GM08714 (cell line): ENCODE data around the gene MICAL2.

Experiments used
- H3K4me3 ChIP-seq: fragments of 200-500 bp; sonication (Bioruptor generic); 2 replicates; pipeline ENCODE4 v1.5.1; 2014; ENCODE audit warnings: mild to moderate bottlenecking, low read length, inconsistent platforms
- ZNF274 ChIP-seq: IDR thresholded peaks from 2 replicates; pipeline ENCODE4 v1.6.1; 2012; ENCODE audit warnings: mild to moderate bottlenecking, low read depth, low read length

The MICAL2 gene

DNA sequence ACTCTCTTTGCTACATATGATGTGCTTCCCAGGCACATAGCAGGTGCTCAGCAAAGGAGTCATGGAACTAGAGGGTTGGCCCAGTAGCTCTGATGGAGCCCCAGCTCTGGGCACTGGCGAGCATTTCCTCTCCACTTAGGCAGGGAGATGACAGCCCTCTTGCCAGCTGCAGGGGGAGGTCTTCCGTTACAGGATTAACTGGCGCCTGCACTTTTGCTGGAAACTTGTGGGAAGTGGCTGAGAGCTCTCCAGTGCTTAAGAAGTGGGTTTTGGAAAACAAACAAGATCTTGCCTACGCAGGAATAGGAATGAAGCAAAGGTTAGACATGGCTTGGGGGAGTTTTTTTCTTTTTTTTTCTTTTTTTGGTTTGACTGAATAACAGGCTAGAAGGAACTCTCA lies 75.5 kb downstream of the MICAL2 start:
- H3K4me3 ChIP-seq: no peak overlapping the region

DNA sequence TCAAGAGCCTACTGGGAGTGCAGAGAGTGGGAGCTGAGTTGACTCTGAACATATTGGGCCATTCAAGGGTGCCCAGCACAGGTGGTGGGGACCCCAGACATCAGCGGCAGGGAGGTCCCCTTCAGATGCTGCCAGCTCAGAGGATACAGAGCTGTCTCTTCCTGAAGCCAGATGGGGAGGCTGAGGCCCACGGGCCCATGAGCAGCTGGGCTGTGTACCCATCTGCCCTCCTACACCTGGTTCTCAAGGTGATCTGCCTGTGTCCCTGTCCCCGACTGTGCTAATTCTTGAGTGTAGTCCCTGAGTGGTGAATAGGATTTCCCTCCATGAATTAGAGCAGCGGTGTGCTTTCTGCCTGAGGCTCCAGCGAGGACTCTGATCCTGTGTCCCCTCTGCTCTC lies 76.3 kb downstream of the MICAL2 start:
- no peak for TF ChIP-seq ZNF274
- no peak overlapping the region for H3K4me3 ChIP-seq

More for the DNA sequence above, 75.5 kb downstream of the MICAL2 start:
- TF ChIP-seq ZNF274: no peak

DNA sequence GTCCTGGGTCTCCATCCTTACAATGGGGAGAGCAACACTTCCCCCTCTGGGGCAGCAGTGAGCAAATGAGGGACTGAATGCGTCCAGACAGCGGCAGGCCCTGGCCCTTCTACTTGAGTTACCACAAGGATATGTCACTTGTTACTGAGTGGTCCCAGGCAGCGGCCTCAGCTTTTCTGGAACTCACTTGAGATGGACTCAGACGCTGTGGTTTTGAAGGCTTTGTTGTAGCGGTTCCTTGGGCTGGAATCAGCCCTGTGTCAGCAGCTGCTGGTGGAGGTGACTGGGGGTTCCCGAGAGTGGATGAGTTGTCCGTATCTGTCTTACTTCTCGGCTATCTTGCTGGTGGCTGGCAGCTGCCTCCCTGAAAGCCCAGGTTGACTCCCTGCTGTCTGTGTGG lies 77.0 kb downstream of the MICAL2 start:
- no peak overlapping the region for H3K4me3 ChIP-seq
- TF ChIP-seq ZNF274: no peak

DNA sequence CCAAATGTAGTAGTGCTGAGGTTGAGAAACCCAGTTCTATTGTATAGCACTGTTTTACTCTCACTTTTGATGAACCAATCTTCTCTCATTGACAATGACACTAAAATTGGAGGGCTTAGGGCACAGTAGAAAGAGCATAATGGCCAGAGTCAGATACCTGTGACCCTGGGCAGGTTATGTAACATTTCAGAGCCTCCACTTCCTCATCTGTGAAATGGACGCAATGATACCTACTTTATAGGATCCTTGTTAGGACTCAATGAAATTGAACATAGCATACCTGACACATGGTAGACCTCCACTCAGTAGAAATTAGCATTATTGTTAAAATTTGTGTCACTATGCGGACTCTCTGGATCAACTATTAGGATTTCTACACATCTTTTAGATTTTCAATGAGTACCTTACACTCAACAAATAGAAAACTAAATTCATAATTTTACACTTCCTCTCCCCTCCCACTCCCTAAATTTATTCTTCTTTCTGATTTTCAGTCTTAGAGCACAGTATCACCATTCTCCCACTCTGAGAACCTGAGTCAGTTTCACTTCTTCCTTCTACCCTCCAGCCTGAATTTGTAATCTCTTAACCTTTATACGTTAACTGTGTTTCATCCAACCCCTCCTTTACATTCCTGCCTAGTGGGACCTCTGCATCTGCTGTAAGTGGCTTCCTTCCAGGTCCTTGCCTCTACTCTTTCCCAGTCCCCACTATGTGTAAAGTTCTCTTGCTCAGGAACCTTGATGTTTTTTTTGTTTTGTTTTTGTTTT lies 78.3 kb downstream of the MICAL2 start:
- no peak overlapping the region for H3K4me3 ChIP-seq
- TF ChIP-seq ZNF274: no peak

DNA sequence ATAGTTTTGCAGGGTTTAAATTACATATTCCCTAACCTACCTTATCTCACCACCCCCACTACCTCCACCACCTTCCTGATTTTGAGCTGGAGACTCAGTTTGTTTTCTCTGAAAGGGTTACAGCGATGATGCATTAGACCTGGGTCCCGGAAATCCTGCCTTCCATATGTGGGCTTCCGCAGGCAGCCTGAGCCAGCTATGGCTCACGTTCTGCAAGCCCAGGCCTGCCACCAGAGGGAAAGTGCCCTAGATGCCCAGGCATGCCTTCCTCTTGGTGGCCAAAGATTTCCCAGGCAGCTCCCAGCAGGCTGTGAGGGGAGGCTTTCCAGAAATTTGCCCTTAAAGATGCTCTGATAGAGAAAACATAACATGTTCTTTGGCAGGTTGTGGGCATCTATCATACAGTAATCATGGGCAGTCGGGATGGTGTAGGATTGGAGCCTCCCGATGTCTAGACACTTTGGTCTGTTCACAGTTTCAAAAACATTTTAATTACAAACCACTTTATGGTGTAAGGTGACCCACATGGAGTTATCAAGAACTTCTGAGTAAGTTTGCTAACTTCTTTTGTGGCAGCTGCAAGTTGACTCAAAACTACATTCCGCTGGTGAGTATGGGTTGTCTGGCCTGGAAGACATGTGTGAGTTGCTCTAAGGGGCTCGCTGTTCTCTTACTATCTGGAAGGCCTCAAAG lies 79.3 kb downstream of the MICAL2 start:
- no peak overlapping the region for H3K4me3 ChIP-seq
- no peak for TF ChIP-seq ZNF274

DNA sequence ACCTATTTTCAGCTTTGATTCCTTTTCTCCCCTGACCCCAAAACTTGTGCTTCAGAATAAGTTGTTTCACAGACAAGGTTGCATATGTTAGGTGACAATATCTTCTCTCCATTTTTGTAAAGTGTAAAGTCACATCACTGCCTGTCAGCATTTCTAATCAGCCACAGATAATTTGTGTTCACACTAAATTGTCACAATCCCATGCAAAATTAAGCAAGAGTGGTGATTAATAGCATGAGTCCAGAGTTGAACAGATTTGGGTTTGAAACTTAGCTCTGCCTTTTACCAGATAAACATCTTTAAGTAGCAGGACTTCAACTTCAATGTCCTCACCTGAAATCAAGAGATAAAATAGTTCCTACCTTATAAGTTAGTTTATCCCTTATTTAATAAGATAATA lies 80.1 kb downstream of the MICAL2 start:
- no peak overlapping the region for H3K4me3 ChIP-seq
- no peak for TF ChIP-seq ZNF274

DNA sequence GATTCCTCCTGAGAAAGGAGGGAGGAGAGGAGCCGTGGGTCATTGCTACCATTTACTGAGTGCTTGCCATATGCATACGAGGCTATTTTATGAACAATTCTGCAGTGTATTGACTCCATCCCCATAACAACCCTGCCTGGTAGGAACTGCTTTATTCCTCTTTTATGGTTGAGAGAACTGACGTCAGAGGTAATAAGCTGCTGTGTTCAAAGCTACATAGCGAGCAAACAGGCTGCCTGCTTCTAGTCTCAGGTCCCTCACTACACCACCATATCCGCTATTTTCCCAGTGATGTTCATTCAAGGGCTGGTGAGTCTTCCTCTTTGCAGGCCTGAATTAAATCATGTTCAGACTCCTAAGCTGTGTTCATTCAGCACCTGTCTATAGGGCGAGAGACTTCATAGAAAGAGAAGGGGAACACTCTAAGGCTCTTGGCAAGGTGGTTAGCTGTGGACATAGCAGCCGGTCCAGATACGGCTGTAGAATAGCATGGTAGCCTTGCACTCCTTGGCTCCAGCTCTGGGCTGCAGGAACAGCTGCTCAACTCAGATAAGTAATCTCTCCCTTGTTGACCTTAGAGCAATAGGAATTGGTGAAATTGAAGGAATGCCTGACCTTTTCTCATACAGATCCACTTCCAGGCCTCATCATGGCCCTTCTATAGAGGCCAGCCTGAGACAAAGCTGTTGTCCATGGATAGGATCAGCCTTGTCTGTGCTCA lies 82.6 kb downstream of the MICAL2 start:
- TF ChIP-seq ZNF274: no peak
- no peak overlapping the region for H3K4me3 ChIP-seq

DNA sequence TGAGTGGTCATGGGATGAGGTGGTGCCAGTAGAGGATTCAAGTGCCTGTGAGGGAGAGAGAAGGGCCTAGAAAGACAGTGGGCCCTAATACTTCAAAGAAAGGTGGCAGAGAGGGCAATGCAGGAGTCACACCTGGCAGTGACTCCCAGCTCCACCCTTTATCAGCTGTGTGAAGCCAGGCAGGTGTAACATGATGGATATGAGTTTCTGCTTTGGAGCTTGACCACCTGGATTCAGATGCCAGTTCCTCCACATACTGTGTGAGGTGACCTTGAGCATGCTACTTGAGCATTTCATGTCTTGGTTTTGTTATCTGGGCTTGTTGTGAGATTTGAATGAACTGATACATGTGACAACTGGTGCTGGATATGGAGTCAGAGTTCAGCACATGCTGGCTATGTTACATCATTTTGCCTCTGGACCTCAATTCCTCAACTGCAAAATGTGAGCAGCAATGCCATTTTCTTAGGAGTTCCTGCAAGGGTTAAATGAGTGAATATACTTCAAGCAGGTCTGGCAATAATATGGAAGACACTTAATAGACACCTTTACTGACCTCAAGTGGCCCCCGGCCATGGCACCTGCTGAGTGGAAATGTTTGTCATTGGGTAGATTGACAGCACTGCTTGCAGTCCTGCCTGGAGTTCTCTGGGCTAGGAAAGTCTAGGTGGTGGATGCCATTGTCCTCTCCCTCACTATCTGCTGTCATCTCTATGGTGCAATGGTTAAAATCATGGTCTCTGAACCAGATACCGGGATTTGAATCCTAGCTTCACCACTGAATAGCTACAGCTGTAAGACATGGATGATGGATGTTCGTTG lies 83.3 kb downstream of the MICAL2 start:
- TF ChIP-seq ZNF274: no peak
- no peak overlapping the region for H3K4me3 ChIP-seq

DNA sequence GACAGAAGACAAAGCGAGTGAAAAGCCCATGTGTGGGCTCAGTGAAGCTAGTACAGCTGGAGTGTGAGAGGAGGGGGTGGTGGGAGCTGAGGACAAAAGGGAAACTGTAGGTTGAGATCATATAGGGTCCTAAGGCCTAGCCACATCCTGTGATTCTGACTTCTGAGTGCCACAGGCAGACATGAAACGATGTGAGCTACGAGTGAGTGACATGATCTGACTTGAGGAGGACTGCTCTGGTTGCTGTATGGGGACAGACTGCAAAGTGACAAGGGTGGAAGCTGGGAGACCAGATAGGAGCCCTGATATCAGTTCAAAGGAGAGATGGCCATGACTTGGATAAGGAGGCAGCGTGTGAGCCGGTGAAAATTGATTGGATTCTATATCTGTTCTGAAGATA lies 85.4 kb downstream of the MICAL2 start:
- H3K4me3 ChIP-seq: no peak overlapping the region; the same call in 1 of the 2 replicates
- no peak for TF ChIP-seq ZNF274

DNA sequence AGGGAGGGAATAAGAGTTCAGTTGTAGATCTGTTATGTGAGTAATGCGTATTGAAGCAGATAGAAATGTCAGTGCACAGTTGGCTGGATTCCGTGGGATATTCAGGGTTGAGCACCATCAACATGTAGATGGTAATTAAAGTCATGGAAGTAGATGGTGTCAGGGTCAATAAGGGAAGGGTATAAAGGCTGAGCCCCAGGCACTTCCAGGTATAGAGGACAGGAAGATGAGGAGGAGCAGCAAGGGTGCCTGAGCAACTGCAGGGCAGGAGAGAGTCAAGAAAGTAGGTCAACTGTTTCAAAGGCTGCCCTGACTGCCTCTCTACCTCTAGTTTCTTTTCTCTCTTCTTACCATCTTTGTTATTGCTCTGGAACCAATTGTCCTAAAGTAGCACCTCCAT lies 85.9 kb downstream of the MICAL2 start:
- no peak overlapping the region; the same call in 1 of the 2 replicates for H3K4me3 ChIP-seq
- TF ChIP-seq ZNF274: no peak

DNA sequence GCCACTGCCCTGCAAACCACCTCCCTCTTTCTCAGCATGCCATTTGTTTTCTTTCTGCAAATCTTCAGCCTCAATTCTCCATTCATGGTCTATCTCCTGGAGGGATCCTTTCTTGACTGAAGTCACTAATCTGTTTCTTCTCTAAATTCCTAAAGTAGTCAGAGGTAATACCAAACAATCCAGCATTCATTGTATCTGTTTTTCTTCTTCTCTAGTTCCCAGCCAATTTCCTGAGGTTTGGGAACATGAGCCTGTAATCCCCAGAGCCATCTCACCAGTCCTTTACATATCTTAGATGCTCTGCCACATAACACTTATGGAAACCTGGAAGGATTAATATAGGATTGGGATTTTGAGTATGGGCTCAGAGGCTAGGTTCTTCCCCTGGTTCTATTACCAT lies 86.5 kb downstream of the MICAL2 start:
- H3K4me3 ChIP-seq: no peak overlapping the region; the same call in 1 of the 2 replicates
- TF ChIP-seq ZNF274: no peak

DNA sequence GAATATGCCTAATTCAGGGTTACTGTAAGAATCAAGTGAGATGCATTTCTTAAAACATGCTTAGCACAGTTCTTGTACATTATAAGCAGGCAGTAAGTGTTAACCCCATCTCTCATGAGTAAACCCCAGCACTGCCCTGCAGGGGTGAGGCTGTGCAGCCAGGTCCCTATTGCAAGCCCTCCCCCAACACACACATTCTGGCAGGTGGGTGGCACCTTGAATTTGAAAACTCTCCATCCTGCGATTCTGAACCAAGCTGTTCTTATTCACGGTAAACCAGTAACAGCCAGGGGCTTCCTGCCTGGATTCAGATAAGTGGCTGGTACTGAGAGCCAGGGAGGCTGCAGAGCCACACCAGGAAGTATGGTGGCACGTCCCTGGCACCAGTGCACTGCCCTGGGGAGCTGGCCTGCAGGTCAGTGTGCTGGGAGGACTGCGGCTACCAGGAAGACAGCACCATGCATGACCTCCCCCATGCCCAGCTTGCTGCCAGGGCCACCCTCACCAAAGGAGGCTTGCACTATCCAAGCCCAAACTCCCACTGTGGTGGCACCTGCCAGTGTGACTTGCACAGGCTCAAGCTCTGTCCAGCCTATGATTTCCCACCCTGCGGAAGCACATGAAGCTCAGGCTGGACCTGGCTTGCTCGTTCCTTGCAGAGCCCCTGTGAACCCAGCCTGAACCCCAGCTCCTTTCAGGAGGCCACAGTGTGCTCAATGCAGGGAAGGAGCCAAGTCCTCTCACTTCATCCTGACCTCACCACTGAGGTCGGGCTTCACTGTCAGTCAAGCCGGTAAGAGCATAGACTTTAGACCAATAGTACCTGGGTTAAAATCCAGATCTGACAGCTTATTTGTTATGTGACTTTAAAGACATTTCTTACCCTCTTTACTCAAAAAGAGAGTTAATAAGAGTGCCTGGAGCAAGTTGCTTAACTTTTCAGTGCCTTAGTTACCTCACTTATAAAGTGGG lies 88.1 kb downstream of the MICAL2 start:
- no peak for TF ChIP-seq ZNF274
- no peak overlapping the region for H3K4me3 ChIP-seq
